SK-N-SH (cell line): ENCODE data around the gene AP5B1. TPM values are rescaled to one million over a fixed set of nuclear protein-coding genes. Genes with fewer than 3 reads are reported as not detected.
A peak's percentile ranks its signal among the peaks of the same experiment; 100 is the strongest.

Experiments used
- CTCF ChIA-PET: fragments of 300-600, 350-600 bp; formaldehyde crosslinking; extraction: SDS; loops from one replicate; lab custom pipeline; 2021; lab: Yijun Ruan, JAX
- POLR2A ChIA-PET: fragments of 350-600 bp; sonication (Branson Sonifier 250); formaldehyde crosslinking; extraction: SDS; loops from one replicate; lab custom pipeline; 2020; ENCODE audit warnings: antibody characterized with exemption, inconsistent platforms; lab: Yijun Ruan, JAX
- DNase-seq: peaks from one replicate; pipeline ENCODE4 v3.0.0; 2012
- H2AFZ ChIP-seq: fragments of 200-600 bp; sonication (generic); 2 replicates; pipeline ENCODE4 v1.8.1; 2016; ENCODE audit warnings: antibody characterized with exemption, mild to moderate bottlenecking, low read depth
- H3F3A ChIP-seq: fragments of 200-600 bp; sonication (generic); replicated peaks from 2 replicates; pipeline ENCODE3; 2016; ENCODE audit warnings: antibody characterized with exemption, mild to moderate bottlenecking; ENCODE audit not compliant: insufficient read depth
- H3K27ac ChIP-seq, 2 experiments: fragments of 200-500 bp in 1 of 2; fragments of 200-600 bp in 1 of 2; sonication (Bioruptor generic) in 1 of 2; sonication (generic), shearing (Covaris generic) in 1 of 2; 2 replicates each; pipeline versions ENCODE4 v1.5.1 to v1.6.1; 2014 to 2016; ENCODE audit warnings: low read depth in 2 of 2, inconsistent platforms in 1 of 2, low read length in 1 of 2, mild to moderate bottlenecking in 1 of 2, mixed read lengths in 1 of 2
- H3K27me3 ChIP-seq: fragments of 200-600 bp; sonication (generic), shearing (Covaris generic); 2 replicates; pipeline ENCODE4 v1.6.1; 2016; ENCODE audit warnings: mixed run types; ENCODE audit not compliant: insufficient read depth
- H3K36me3 ChIP-seq, 2 experiments: fragments of 200-500 bp in 1 of 2; fragments of 200-600 bp in 1 of 2; sonication (Bioruptor generic) in 1 of 2; sonication (generic) in 1 of 2; replicated peaks in 1 of 2; 2 replicates each; pipeline versions ENCODE3 to v1.5.1; 2014 to 2016; ENCODE audit warnings: low read length in 1 of 2, mild to moderate bottlenecking in 1 of 2; ENCODE audit not compliant: insufficient read depth in 2 of 2, control insufficient read depth in 1 of 2
- H3K4me1 ChIP-seq, 2 experiments: fragments of 200-500 bp in 1 of 2; fragments of 200-600 bp in 1 of 2; sonication (Bioruptor generic) in 1 of 2; sonication (generic), shearing (Covaris generic) in 1 of 2; 2 replicates each; pipeline versions ENCODE4 v1.5.1 to v1.6.1; 2014 to 2016; ENCODE audit warnings: low read depth in 1 of 2, low read length in 1 of 2, mixed run types in 1 of 2; ENCODE audit not compliant: insufficient read depth in 2 of 2, control insufficient read depth in 1 of 2
- H3K4me2 ChIP-seq: fragments of 200-600 bp; sonication (generic), shearing (Covaris generic); 2 replicates; pipeline ENCODE4 v1.6.1; 2017; ENCODE audit warnings: mixed run types
- H3K4me3 ChIP-seq, 2 experiments: fragments of 200-500 bp in 1 of 2; fragments of 200-600 bp in 1 of 2; sonication (Bioruptor generic) in 1 of 2; sonication (generic), shearing (Covaris generic) in 1 of 2; 2 replicates each; pipeline versions ENCODE4 v1.5.1 to v1.8.1; 2014 to 2016; ENCODE audit warnings: low read depth in 2 of 2, inconsistent platforms in 1 of 2, low read length in 1 of 2, mild to moderate bottlenecking in 1 of 2, mixed read lengths in 1 of 2, moderate library complexity in 1 of 2
- H3K79me2 ChIP-seq: fragments of 200-600 bp; sonication (generic); 2 replicates; pipeline ENCODE4 v1.8.1; 2017; ENCODE audit warnings: mild to moderate bottlenecking; ENCODE audit not compliant: insufficient read depth
- H3K9ac ChIP-seq: fragments of 200-600 bp; sonication (generic); 2 replicates; pipeline ENCODE4 v1.6.1; 2017; ENCODE audit warnings: mixed run types
- H3K9me2 ChIP-seq: fragments of 200-600 bp; sonication (generic); 2 replicates; pipeline ENCODE4 v1.6.1; 2017; ENCODE audit warnings: mixed run types
- H3K9me3 ChIP-seq: fragments of 200-600 bp; sonication (generic); 2 replicates; pipeline ENCODE4 v1.6.1; 2017; ENCODE audit warnings: mixed run types, mild to moderate bottlenecking, moderate library complexity
- H4K20me1 ChIP-seq: fragments of 200-600 bp; sonication (generic); 2 replicates; pipeline ENCODE4 v1.6.1; 2017; ENCODE audit warnings: mild to moderate bottlenecking, mixed run types; ENCODE audit not compliant: insufficient read depth
- CHD2 ChIP-seq: fragments of 150-350 bp; IDR thresholded peaks from 2 replicates; pipeline ENCODE4 v1.6.1; 2018; ENCODE audit warnings: low read length; ENCODE audit not compliant: partially characterized antibody
- ELF1 ChIP-seq: IDR thresholded peaks from 2 replicates; pipeline ENCODE4 v1.4.0; 2012
- EP300 ChIP-seq, 2 experiments: IDR thresholded peaks; 2 replicates each; pipeline versions ENCODE4 v1.4.0 to v1.6.1; 2012; ENCODE audit warnings: borderline replicate concordance in 1 of 2, low read depth in 1 of 2, low read length in 1 of 2
- FOXM1 ChIP-seq: IDR thresholded peaks from 2 replicates; pipeline ENCODE4 v1.4.0; 2012; ENCODE audit warnings: low read depth, mild to moderate bottlenecking
- MAX ChIP-seq: IDR thresholded peaks from 2 replicates; pipeline ENCODE4 v1.4.0; 2012; ENCODE audit warnings: low read depth
- NFIC ChIP-seq: IDR thresholded peaks from 2 replicates; pipeline ENCODE4 v1.4.0; 2012; ENCODE audit warnings: borderline replicate concordance
- RAD21 ChIP-seq: IDR thresholded peaks from 2 replicates; pipeline ENCODE4 v1.6.1; 2012; ENCODE audit warnings: mild to moderate bottlenecking, low read length
- TEAD4 ChIP-seq: IDR thresholded peaks from 2 replicates; pipeline ENCODE4 v1.4.0; 2012; ENCODE audit warnings: mild to moderate bottlenecking, borderline replicate concordance; ENCODE audit not compliant: insufficient read depth
- USF1 ChIP-seq: IDR thresholded peaks from 2 replicates; pipeline ENCODE4 v1.4.0; 2012; ENCODE audit warnings: low read depth, borderline replicate concordance
- WGBS: methylation state at CpG from one replicate; pipeline ENCODE4 v1.1.6; 2017; ENCODE audit warnings: low lambda C conversion rate; 5-methylcytosine and 5-hydroxymethylcytosine counted together
- polyA plus RNA-seq, 3 experiments: library from polyadenylated mRNA; depleted of rRNA; stranded (reverse); fragments of >200 nt; gene quantifications; 2 replicates each; pipeline ENCODE4 v1.2.3, GENCODE V29; 2012
- TF ChIP-seq, protein P1 (sequence below): fragments of 150-350 bp; IDR thresholded peaks from 2 replicates; pipeline ENCODE4 v1.6.1; 2016; ENCODE audit warnings: mild to moderate bottlenecking, low read depth, low read length
- TF ChIP-seq, protein P2 (sequence below): fragments of 150-350 bp; IDR thresholded peaks from 2 replicates; pipeline ENCODE4 v1.6.1; 2017; ENCODE audit warnings: antibody characterized with exemption, low read length, low read depth, borderline replicate concordance
- TF ChIP-seq, protein P3 (sequence below): IDR thresholded peaks from 2 replicates; pipeline ENCODE4 v1.4.0; 2012; ENCODE audit warnings: low read depth, borderline replicate concordance

AP5B1 gene
- polyA plus RNA-seq, 1 of the 3 experiments (the other 2 are of a cell fraction): 3.8 TPM

DNA sequence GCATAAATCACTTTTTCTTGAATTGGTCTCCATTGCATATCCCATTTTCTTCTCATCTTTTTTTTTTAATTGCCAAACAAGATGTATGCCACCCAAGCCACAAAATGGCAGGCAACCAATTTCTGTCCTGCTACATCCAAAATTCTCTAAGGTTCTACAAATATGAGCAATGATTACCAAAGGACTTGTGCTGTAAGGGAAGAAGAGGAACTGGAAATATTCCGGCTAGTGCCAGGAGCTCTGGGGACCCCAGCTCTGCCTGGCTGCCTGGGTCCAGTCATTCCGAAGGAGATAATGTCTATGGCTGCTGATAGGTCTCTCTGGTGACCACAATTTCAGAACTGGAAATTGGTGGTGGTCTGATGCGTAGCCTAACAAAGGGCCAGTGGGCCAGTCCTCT is 35.9 kb upstream of the AP5B1 start:
- H3K4me3 ChIP-seq: no peak overlapping the region
- POLR2A ChIA-PET: interaction anchor here (2.9 kb wide), 1 partner anchor 105 kb away, joined by 23 read pairs; the partner anchor contains the start of gene KAT5
- H3K9me2 ChIP-seq: no peaks in the 10 kb centered on the region
- no peak overlapping the region for H3K9ac ChIP-seq
- H3K4me1 ChIP-seq: peaks cover 0 to 3% of the 10 kb centered on the region in 2 experiments; a peak in 1 of 4 replicates
- WGBS: 95% methylated on average over 2 of the region's 3 CpGs
- no peaks in the 10 kb centered on the region for H3K79me2 ChIP-seq
- H4K20me1 ChIP-seq: no peaks in the 10 kb centered on the region
- H3K36me3 ChIP-seq: no peaks in the 10 kb centered on the region
- peak overlapping the region; percentile 76; the same call in 1 of the 2 replicates for H3K4me2 ChIP-seq
- H3F3A ChIP-seq: no peaks in the 10 kb centered on the region
- no peak overlapping the region for H2AFZ ChIP-seq
- CTCF ChIA-PET: interaction anchor here (0.7 to 13.8 kb wide), 23 partner anchors 12 to 406 kb away, joined by 3 to 111 read pairs (median 10); partner anchors contain the start of genes AP5B1, CCDC85B, KAT5 and OVOL1
- no peaks in the 10 kb centered on the region for H3K27me3 ChIP-seq
- no peak for TF ChIP-seq TEAD4
- TF ChIP-seq, protein P1, sequence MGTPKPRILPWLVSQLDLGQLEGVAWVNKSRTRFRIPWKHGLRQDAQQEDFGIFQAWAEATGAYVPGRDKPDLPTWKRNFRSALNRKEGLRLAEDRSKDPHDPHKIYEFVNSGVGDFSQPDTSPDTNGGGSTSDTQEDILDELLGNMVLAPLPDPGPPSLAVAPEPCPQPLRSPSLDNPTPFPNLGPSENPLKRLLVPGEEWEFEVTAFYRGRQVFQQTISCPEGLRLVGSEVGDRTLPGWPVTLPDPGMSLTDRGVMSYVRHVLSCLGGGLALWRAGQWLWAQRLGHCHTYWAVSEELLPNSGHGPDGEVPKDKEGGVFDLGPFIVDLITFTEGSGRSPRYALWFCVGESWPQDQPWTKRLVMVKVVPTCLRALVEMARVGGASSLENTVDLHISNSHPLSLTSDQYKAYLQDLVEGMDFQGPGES: no peak
- no peak for TF ChIP-seq CHD2
- TF ChIP-seq FOXM1: no peak
- no peak for TF ChIP-seq RAD21
- TF ChIP-seq MAX: no peak
- TF ChIP-seq, protein P2, sequence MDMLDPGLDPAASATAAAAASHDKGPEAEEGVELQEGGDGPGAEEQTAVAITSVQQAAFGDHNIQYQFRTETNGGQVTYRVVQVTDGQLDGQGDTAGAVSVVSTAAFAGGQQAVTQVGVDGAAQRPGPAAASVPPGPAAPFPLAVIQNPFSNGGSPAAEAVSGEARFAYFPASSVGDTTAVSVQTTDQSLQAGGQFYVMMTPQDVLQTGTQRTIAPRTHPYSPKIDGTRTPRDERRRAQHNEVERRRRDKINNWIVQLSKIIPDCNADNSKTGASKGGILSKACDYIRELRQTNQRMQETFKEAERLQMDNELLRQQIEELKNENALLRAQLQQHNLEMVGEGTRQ: no peak
- TF ChIP-seq NFIC: no peak
- no peak for TF ChIP-seq ELF1
- TF ChIP-seq EP300 (IDR thresholded peaks at IDR 0.05; ENCODE audit: borderline replicate concordance in 1 of 2, low read depth in 1 of 2, low read length in 1 of 2): no peak
- TF ChIP-seq, protein P3, sequence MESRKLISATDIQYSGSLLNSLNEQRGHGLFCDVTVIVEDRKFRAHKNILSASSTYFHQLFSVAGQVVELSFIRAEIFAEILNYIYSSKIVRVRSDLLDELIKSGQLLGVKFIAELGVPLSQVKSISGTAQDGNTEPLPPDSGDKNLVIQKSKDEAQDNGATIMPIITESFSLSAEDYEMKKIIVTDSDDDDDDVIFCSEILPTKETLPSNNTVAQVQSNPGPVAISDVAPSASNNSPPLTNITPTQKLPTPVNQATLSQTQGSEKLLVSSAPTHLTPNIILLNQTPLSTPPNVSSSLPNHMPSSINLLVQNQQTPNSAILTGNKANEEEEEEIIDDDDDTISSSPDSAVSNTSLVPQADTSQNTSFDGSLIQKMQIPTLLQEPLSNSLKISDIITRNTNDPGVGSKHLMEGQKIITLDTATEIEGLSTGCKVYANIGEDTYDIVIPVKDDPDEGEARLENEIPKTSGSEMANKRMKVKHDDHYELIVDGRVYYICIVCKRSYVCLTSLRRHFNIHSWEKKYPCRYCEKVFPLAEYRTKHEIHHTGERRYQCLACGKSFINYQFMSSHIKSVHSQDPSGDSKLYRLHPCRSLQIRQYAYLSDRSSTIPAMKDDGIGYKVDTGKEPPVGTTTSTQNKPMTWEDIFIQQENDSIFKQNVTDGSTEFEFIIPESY: no peak
- TF ChIP-seq USF1: no peak
- H3K9me3 ChIP-seq: no peaks in the 10 kb centered on the region
- H3K27ac ChIP-seq: no peak overlapping the region
- DNase-seq: no peak
